ENCODE data around the gene MSTN.

MSTN gene

GRCh38 chr2:190069936-190070696 lies 7.6 kb upstream of the MSTN start:
- in situ Hi-C loops (cut with HindIII; ENCODE audit: low sequenced_read_pairs): no loop called here
- DNase-seq (ENCODE audit: low read depth, low spot score): peak; percentile 80
- peak; percentile 68 for TF ChIP-seq CTCF (IDR thresholded peaks at IDR 0.05; ENCODE audit: low read depth, low read length)
- H3K4me3 ChIP-seq (ENCODE audit: low read depth, low read length): no peak overlapping the region

GRCh38 chr2:190068764-190069163 lies 6.2 kb upstream of the MSTN start:
- TF ChIP-seq CTCF (IDR thresholded peaks at IDR 0.05; ENCODE audit: low read depth, low read length): no peak
- in situ Hi-C loops (cut with HindIII; ENCODE audit: low sequenced_read_pairs): no loop called here
- DNase-seq (ENCODE audit: low read depth, low spot score): no peak
- H3K4me3 ChIP-seq (ENCODE audit: low read depth, low read length): no peak overlapping the region

- no peak for TF ChIP-seq CTCF (IDR thresholded peaks at IDR 0.05; ENCODE audit: low read depth, low read length)
- DNase-seq (ENCODE audit: low read depth, low spot score): no peak
- in situ Hi-C loops (cut with HindIII; ENCODE audit: low sequenced_read_pairs): no loop called here
- H3K4me3 ChIP-seq (ENCODE audit: low read depth, low read length): no peak overlapping the region
Measured at GRCh38 chr2:190065839-190066238, 3.3 kb upstream of the MSTN start.

- no peak overlapping the region for H3K4me3 ChIP-seq (ENCODE audit: low read depth, low read length)
- no peak for DNase-seq (ENCODE audit: low read depth, low spot score)
- in situ Hi-C loops (cut with HindIII; ENCODE audit: low sequenced_read_pairs): no loop called here
- no peak for TF ChIP-seq CTCF (IDR thresholded peaks at IDR 0.05; ENCODE audit: low read depth, low read length)
Measured at GRCh38 chr2:190063624-190064023, 1.1 kb upstream of the MSTN start.

GRCh38 chr2:190062053-190062452 lies 476 bp downstream of the MSTN start:
- no peak overlapping the region for H3K4me3 ChIP-seq (ENCODE audit: low read depth, low read length)
- TF ChIP-seq CTCF (IDR thresholded peaks at IDR 0.05; ENCODE audit: low read depth, low read length): no peak
- in situ Hi-C loops (cut with HindIII; ENCODE audit: low sequenced_read_pairs): no loop called here
- no peak for DNase-seq (ENCODE audit: low read depth, low spot score)

- in situ Hi-C loops (cut with HindIII; ENCODE audit: low sequenced_read_pairs): no loop called here
- no peak overlapping the region for H3K4me3 ChIP-seq (ENCODE audit: low read depth, low read length)
- TF ChIP-seq CTCF (IDR thresholded peaks at IDR 0.05; ENCODE audit: low read depth, low read length): no peak
- DNase-seq (ENCODE audit: low read depth, low spot score): no peak
Measured at GRCh38 chr2:190060626-190061025, 1.9 kb downstream of the MSTN start.
